Measurements from ENCODE around the gene ASPA.
"Not testable (repeated sequence)": the region's sequence is repeated elsewhere in the genome, so short reads cannot be mapped to it uniquely, and the experiment has no call there.

ASPA gene

DNA sequence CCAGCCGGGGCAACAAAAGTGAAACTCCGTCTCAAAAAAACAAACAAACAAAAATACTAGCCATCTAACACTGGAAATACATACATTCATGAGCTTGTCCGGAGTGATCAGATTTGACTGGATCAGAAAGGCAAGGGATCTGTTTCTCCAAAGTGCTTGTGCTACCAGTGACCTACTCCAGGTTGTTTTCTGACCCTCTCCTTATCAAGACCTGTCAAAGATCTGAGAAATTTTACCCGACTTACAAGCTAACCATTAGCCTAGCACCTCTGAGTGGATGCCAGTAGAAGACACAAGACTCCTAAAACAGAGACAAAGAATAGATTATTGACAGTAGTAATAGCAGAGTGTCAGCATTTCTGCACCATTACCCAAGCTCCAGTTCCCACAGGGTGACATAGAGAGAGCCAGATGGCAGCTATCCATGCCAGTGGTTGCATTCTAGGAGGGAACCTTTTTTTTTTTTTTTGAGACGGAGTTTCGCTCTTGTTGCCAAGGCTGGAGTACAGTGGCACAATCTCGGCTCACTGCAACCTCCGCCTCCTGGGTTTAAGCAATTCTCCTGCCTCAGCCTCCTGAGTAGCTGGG, 9.8 kb downstream of the ASPA start:
- H3K9me3 Mint-ChIP-seq, result no peaks in the 10 kb centered on the region
- H3K4me1 Mint-ChIP-seq (ENCODE audit: low read depth), result no peaks in the 10 kb centered on the region
- no peak overlapping the region for H3K27ac Mint-ChIP-seq
- H3K27me3 Mint-ChIP-seq (ENCODE audit: low read depth), result peaks cover 32% of the 10 kb centered on the region
- no peak overlapping the region for H3K4me3 Mint-ChIP-seq
- no peaks in the 10 kb centered on the region for H3K36me3 Mint-ChIP-seq (ENCODE audit: low read depth)

DNA sequence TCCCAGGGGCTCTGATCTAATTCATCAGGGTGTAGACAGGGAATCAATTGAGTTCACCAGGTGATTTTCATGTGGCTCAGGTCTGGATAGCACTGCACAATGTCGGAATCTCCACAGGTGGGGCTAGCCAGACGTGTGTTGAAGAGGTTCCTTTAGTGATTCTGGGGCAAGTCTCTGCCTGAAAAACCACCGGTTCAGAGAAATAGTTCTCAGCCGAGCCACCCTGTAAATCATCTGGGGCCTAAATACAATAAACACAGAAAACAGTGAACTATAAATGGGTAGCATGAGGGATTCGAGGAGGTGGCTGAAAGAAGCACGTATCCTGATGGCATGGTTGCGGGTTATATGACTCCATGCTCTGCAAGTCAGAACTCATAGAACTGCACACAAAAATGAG, 21.3 kb downstream of the ASPA start:
- Mint-ChIP-seq H3K4me1 (ENCODE audit: low read depth) (no peaks in the 10 kb centered on the region), H3K27ac (no peak overlapping the region), H3K27me3 (ENCODE audit: low read depth) (peaks cover 9% of the 10 kb centered on the region), H3K36me3 (ENCODE audit: low read depth) (no peaks in the 10 kb centered on the region), H3K9me3 (no peaks in the 10 kb centered on the region), H3K4me3 (no peak overlapping the region)

DNA sequence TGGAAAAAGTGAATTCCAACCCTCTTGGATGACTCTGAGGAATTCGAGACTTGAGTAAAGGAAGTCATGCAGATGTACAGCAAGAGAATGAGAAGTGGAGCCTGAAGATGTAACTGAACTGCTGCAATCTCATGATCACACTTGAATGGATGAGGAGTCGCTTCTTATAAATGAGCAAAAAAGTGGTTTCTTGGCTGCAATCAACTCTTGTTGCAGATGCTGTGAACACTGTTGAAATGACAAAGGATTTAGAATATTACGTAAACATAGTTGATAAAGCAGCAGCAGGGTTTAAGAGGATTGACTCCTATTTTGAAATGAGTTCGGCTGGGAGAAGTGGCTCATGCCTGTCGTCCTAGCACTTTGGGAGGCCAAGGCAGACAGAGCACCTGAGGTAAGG, 25.5 kb downstream of the ASPA start:
- Mint-ChIP-seq H3K36me3 (ENCODE audit: low read depth) (no peaks in the 10 kb centered on the region), H3K27ac (no peak overlapping the region), H3K4me1 (ENCODE audit: low read depth) (no peaks in the 10 kb centered on the region), H3K9me3 (no peaks in the 10 kb centered on the region), H3K4me3 (no peak overlapping the region), H3K27me3 (ENCODE audit: low read depth) (peaks cover 5% of the 10 kb centered on the region)

DNA sequence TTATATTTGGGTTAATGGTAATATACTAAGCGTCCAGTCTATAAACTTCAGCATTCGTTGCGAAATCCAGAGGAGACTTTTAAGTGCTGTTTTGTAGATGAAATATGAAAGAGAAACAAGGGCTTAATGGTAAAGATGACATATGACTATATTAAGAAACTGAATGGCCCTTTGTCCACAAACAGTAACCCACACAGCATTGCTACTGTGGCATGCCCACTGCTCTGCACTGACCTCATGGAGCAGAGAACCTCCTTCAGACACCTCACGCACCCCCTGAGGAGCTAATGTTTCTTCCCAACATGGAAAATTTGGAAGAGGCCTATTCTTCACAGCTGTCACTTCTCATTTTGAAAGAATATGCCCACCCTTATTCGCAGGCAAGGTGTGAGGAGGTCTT, 26.7 kb downstream of the ASPA start:
- no peaks in the 10 kb centered on the region for H3K9me3 Mint-ChIP-seq
- no peak overlapping the region for H3K4me3 Mint-ChIP-seq
- no peaks in the 10 kb centered on the region for H3K36me3 Mint-ChIP-seq (ENCODE audit: low read depth)
- H3K27me3 Mint-ChIP-seq (ENCODE audit: low read depth), result peaks cover 7% of the 10 kb centered on the region
- H3K4me1 Mint-ChIP-seq (ENCODE audit: low read depth), result no peaks in the 10 kb centered on the region
- no peak overlapping the region for H3K27ac Mint-ChIP-seq

DNA sequence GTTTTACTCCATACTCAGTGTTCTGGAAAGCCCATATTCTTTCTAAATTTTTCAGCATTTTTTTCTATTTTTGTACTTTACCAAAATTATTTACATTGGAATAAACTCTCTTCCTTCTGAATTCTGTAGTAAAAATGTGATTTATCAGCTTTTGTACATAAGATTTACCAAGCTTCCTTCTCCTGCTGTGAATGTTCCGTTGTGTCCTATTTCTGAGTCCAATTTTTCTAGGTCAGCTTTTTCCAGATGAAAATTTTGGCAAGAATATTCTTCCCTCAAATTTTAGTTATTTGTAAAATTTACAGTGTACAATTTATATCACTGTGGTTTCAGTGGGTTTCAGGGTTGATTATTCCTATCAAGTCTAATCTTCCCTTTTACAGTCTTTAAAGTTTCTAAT, 27.5 kb downstream of the ASPA start:
- no peak overlapping the region for H3K4me3 Mint-ChIP-seq
- H3K27ac Mint-ChIP-seq, result no peak overlapping the region
- no peaks in the 10 kb centered on the region for H3K36me3 Mint-ChIP-seq (ENCODE audit: low read depth)

DNA sequence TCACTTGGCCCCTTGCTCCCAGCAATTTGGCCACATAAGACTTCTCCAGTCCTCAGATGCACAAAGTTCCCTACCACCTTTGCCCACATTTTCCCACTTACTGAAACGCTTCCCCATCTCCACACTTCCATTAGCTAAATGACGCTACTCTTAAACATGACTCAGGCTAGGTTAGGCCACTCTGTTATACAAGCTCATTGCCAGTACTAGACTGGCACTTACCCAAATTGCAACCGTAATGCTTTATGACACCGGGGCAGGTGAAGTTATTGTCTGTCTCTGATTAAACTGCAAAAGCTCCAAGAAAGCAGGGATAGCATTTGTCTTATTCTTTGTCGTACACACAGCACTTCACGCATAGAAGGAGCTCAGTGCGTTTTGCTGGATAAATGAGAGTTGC, 29.2 kb downstream of the ASPA start:
- Mint-ChIP-seq H3K27ac (no peak overlapping the region), H3K4me3 (no peak overlapping the region), H3K4me1 (ENCODE audit: low read depth) (no peaks in the 10 kb centered on the region), H3K9me3 (peaks cover 6% of the 10 kb centered on the region), H3K27me3 (ENCODE audit: low read depth) (peaks cover 9% of the 10 kb centered on the region), H3K36me3 (ENCODE audit: low read depth) (no peaks in the 10 kb centered on the region)

More for the DNA sequence above, 27.5 kb downstream of the ASPA start:
- no peaks in the 10 kb centered on the region for H3K4me1 Mint-ChIP-seq (ENCODE audit: low read depth)
- H3K27me3 Mint-ChIP-seq (ENCODE audit: low read depth), result peaks cover 9% of the 10 kb centered on the region
- H3K9me3 Mint-ChIP-seq, result no peaks in the 10 kb centered on the region

DNA sequence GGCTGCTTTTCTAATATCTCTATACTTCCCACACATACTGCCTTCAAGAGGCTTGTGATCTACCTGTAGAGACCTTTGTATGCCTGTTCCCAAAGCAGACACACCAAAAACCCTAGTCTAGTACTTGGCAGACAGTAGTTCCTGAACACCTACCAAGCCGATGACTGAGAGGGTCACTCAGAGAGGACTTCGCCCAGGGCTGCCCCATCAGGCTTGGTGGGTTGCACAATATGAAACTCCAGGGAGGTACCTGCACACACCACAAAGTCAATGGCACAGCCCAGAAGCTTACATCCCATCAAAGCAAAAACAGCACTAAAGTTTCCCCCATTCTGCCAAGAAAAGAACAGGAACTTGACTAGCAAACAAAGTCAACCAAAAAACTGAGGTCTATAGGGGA, 30.3 kb downstream of the ASPA start:
- no peak overlapping the region for H3K27ac Mint-ChIP-seq
- H3K9me3 Mint-ChIP-seq, result peaks cover 6% of the 10 kb centered on the region
- no peaks in the 10 kb centered on the region for H3K4me1 Mint-ChIP-seq (ENCODE audit: low read depth)
- no peak overlapping the region for H3K4me3 Mint-ChIP-seq
- peaks cover 6% of the 10 kb centered on the region for H3K27me3 Mint-ChIP-seq (ENCODE audit: low read depth)
- H3K36me3 Mint-ChIP-seq (ENCODE audit: low read depth), result no peaks in the 10 kb centered on the region

DNA sequence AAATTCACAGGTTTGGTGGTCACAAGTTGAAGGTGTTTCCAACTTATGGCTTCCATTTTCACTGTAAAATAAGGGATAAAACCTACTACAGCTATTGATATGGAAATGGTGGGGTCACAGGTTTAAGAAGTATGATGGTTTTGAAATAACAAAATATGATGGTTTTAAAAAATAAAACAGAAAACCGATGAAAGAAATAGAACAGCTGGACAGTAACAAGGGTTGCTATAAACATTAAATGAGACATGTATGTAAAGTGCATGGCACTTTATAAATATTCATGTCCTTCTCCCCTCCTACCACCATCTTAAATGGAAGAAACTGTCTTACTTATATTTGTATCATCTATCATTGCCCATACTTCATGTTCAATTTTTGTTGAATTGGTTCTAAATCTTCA, 31.3 kb downstream of the ASPA start:
- Mint-ChIP-seq H3K4me1 (ENCODE audit: low read depth) (no peaks in the 10 kb centered on the region), H3K4me3 (no peak overlapping the region), H3K27ac (no peak overlapping the region), H3K9me3 (peaks cover 6% of the 10 kb centered on the region), H3K27me3 (ENCODE audit: low read depth) (peaks cover 3% of the 10 kb centered on the region), H3K36me3 (ENCODE audit: low read depth) (no peaks in the 10 kb centered on the region)

DNA sequence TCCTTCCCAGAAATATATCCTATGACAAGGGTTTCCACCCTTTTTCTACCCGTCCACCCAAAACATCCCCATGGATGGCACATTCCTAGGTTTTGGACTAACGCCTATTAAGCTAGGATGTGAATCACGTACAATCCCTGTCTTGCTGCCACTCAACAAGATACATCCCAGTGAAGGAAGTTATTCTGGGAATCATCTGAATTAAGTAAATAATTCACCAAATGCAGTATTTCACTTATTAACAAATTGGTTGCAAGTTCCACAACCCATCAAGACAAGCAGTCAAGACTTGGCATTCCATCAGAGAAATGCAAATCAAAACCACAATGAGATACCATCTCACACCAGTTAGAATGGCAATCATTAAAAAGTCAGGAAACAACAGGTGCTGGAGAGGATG, 32.1 kb downstream of the ASPA start:
- no peaks in the 10 kb centered on the region for H3K36me3 Mint-ChIP-seq (ENCODE audit: low read depth)
- peaks cover 6% of the 10 kb centered on the region for H3K9me3 Mint-ChIP-seq
- no peak overlapping the region for H3K27ac Mint-ChIP-seq
- no peak overlapping the region for H3K4me3 Mint-ChIP-seq
- H3K4me1 Mint-ChIP-seq (ENCODE audit: low read depth), result no peaks in the 10 kb centered on the region
- peaks cover 3% of the 10 kb centered on the region for H3K27me3 Mint-ChIP-seq (ENCODE audit: low read depth)

DNA sequence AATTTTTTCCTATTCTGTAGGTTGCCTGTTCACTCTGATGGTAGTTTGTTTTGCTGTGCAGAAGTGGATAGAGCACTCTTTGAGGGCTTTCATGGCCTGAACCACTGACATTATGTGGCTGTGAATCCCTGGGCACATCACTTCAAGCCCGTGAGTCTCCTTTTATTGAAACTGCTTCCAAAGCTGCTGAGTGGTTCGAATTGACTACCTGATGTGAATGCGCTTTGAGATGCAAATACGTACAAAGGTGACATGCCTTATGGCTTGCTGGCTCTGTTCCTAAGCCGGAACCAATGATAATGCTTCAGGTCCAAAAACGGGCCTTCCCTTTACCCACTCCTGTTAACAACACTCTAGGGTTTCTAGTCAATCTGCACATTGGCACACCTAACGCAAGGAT, 34.3 kb downstream of the ASPA start:
- Mint-ChIP-seq H3K4me3 (no peak overlapping the region), H3K27me3 (ENCODE audit: low read depth) (peaks cover 3% of the 10 kb centered on the region), H3K27ac (no peak overlapping the region), H3K36me3 (ENCODE audit: low read depth) (no peaks in the 10 kb centered on the region), H3K9me3 (peaks cover 6% of the 10 kb centered on the region), H3K4me1 (ENCODE audit: low read depth) (no peaks in the 10 kb centered on the region)

DNA sequence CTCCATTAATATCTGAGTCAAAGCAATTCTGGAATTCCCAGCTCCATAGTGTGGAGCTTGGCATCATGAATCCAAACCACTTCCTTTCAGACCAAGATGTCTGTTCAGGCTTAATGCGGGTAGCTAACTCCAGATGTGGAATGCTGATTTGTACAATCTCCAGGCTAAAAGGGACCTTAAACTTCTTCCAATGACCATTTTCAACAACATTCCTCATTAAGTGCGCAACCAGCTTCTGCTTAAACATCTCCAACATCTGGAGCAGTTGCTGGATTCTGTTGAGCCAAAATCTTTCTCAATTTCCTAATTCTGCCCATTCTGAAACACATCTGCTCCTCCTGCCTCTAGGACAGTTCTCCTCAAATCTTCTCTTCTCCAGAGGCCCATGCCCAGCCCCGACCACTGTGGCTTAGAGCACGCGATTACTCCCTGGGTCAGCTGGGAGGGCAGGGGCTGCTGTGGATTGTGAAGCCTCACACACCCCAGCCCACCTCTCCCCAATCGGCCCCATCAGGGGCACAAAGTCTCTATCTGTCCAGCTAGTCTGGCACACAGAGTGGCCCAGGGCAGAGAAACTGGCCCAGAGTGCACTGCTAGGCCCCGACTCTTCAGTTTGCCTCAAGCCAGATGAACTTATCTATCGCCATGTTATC, 36.2 kb downstream of the ASPA start:
- Mint-ChIP-seq H3K36me3 (ENCODE audit: low read depth) (no peaks in the 10 kb centered on the region), H3K27ac (no peak overlapping the region), H3K9me3 (peaks cover 6% of the 10 kb centered on the region), H3K4me1 (ENCODE audit: low read depth) (no peaks in the 10 kb centered on the region), H3K27me3 (ENCODE audit: low read depth) (peaks cover 3% of the 10 kb centered on the region), H3K4me3 (no peak overlapping the region)

DNA sequence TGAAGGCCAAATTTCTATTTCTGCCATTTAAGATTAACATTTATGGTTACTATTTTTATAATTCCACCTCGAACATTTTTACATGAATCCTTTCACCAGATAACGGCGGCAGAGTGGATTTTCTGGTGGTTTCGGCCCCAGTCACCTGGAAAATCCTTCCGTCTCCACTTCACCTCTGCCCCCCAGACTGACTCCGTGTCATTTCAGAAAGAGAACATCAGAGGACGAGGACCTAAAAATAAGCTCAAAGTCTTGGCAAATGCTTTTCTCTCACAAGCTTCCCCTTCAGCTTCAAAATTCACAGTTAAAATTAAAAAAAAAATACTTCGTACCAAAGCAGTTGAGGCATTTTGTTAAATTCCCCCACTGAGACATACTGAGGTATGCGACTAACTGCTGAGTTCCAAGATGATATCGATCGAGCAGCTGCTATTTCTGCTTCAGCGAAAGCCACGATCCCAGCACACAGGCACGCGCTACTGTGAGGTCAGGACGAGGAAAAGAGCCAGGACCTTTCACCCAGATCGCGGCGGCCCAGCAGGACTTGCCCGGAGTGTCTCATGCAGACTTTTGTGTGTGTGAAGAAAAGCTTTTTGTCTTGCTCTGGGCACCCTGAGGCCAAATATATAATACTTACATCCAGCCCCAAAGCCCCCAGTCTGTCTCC, 36.8 kb downstream of the ASPA start:
- Mint-ChIP-seq H3K4me1 (ENCODE audit: low read depth) (no peaks in the 10 kb centered on the region), H3K27me3 (ENCODE audit: low read depth) (no peaks in the 10 kb centered on the region), H3K36me3 (ENCODE audit: low read depth) (no peaks in the 10 kb centered on the region), H3K4me3 (no peak overlapping the region), H3K9me3 (peaks cover 6% of the 10 kb centered on the region), H3K27ac (no peak overlapping the region)

DNA sequence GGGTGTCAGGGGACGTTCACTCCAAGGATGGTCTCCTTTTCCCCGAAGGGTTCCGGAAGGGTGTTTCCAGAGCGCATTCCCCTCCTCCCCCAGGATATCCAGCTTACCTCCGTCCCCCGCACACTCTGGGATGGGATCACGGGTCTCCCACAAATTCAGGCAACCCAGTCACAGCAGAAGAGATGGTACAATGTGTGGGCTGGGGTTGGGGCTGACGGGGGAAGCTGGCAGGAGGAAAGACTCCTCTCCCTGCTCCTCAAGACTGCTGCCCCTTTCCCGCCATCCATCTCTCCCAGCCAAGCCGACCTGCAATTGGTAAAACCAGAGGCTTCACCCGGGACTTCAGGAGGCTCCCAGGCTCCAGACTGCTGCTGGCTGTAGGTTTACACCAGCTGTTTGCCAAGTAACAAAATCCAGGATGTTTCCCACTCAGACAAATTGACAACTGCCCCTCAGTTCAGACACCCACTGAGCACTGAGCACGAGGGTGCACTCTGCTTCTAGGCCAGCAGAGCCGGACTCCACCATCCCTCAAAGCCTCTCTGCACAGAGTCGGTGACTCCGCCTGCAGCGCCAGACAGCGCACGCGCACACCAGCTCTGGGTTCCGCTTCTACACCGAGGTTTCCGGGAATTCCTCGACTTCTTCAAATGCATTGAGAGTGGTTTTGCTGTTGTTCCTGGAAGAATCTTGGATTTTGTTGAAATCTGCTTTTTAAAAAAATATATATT, 37.7 kb downstream of the ASPA start:
- no peak overlapping the region for H3K4me3 Mint-ChIP-seq
- H3K4me1 Mint-ChIP-seq (ENCODE audit: low read depth), result no peaks in the 10 kb centered on the region
- H3K9me3 Mint-ChIP-seq, result peaks cover 6% of the 10 kb centered on the region
- no peak overlapping the region for H3K27ac Mint-ChIP-seq
- H3K36me3 Mint-ChIP-seq (ENCODE audit: low read depth), result no peaks in the 10 kb centered on the region
- no peaks in the 10 kb centered on the region for H3K27me3 Mint-ChIP-seq (ENCODE audit: low read depth)

DNA sequence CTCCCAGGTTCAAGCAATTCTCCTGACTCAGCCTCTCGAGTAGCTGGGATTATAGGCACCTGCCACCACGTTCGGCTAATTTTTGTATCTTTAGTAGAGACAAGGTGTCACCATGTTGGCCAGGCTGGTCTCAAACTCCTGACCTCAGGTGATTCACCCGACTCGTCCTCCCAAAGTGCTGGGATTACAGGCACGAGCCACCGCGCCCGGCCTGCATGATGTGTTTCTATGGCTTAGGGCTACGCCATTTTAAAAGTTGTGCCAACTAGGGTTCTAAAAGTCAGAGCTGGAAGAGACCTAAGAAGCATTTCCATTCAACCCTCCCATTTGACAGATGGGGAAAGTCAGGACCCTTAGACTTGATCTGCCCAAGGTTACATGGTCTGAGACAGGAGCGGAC, 38.4 kb downstream of the ASPA start:
- not testable (repeated sequence) for H3K36me3 Mint-ChIP-seq (ENCODE audit: low read depth); H3K27me3 Mint-ChIP-seq (ENCODE audit: low read depth); H3K4me3 Mint-ChIP-seq; H3K4me1 Mint-ChIP-seq (ENCODE audit: low read depth); H3K9me3 Mint-ChIP-seq; H3K27ac Mint-ChIP-seq

DNA sequence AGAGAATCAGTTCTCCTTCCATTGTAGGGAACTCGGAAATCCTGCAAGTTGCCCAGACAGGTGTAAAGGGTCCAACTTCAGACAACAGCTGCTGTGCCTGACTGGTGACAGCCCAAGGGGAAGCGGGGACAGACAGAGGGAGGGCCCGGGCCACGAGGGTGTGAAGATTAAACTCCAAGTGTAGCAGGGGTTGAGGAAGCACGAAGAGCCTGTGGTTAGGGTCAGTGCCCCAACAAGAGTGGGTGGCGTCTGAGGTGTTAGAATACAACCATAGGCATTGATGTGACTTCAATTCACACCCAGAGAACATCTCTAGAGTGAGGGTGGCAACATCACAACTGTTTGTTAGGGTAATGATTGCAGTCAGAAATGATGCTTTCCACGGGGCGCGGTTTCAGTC, 39.1 kb downstream of the ASPA start:
- H3K36me3 Mint-ChIP-seq (ENCODE audit: low read depth), result no peaks in the 10 kb centered on the region
- H3K27me3 Mint-ChIP-seq (ENCODE audit: low read depth), result no peaks in the 10 kb centered on the region
- H3K4me1 Mint-ChIP-seq (ENCODE audit: low read depth), result no peaks in the 10 kb centered on the region
- no peak overlapping the region for H3K4me3 Mint-ChIP-seq
- no peak overlapping the region for H3K27ac Mint-ChIP-seq
- no peaks in the 10 kb centered on the region for H3K9me3 Mint-ChIP-seq

Measured in T-helper 1 cell treated with Interleukin-12 subunit alpha and Interleukin-12 subunit beta and Interleukin-4 antibody, amounts not matched to agents 30 μg/mL and 1 μg/mL, for 36 hours (primary cell).